ENCODE measurements around the gene CYB5B. TPM values are rescaled to one million over a fixed set of nuclear protein-coding genes. Genes with fewer than 3 reads are reported as not detected.

Gene CYB5B
- polyA plus RNA-seq, 1 donor (not counting 4 experiments of a cell fraction or from before 2014, with no cell fraction given) = 287 TPM

- peaks cover 18% of the 10 kb centered on the region for H3K4me1 ChIP-seq (ENCODE audit: control insufficient read depth, extremely low read depth, insufficient read depth, low read length)
- DNase-seq (ENCODE audit: low read depth, low spot score) = no peak
- no peak overlapping the region for H3K9ac ChIP-seq (ENCODE audit: control insufficient read depth, extremely low read depth, insufficient read depth, low read length)
- H3K9me3 ChIP-seq (ENCODE audit: control insufficient read depth, low read depth, low read length) = no peaks in the 10 kb centered on the region
- dilution Hi-C loops (cut with MboI; ENCODE audit: extremely low pct_ligation_motif_present, low sequenced_read_pairs) = no loop called here
- H3K79me2 ChIP-seq (ENCODE audit: control insufficient read depth, insufficient read depth, low read length) = no peaks in the 10 kb centered on the region
- H3K4me2 ChIP-seq (ENCODE audit: control insufficient read depth, extremely low read depth, insufficient read depth, low read depth, low read length) = no peak overlapping the region
- H2AFZ ChIP-seq (ENCODE audit: control insufficient read depth, low read length) = no peak overlapping the region
- H3K27ac ChIP-seq (ENCODE audit: control insufficient read depth, insufficient read depth, low read length) = no peak overlapping the region
- no peaks in the 10 kb centered on the region for H3K27me3 ChIP-seq (ENCODE audit: control insufficient read depth, extremely low read depth, insufficient read depth, low read length)
- TF ChIP-seq, protein P1, sequence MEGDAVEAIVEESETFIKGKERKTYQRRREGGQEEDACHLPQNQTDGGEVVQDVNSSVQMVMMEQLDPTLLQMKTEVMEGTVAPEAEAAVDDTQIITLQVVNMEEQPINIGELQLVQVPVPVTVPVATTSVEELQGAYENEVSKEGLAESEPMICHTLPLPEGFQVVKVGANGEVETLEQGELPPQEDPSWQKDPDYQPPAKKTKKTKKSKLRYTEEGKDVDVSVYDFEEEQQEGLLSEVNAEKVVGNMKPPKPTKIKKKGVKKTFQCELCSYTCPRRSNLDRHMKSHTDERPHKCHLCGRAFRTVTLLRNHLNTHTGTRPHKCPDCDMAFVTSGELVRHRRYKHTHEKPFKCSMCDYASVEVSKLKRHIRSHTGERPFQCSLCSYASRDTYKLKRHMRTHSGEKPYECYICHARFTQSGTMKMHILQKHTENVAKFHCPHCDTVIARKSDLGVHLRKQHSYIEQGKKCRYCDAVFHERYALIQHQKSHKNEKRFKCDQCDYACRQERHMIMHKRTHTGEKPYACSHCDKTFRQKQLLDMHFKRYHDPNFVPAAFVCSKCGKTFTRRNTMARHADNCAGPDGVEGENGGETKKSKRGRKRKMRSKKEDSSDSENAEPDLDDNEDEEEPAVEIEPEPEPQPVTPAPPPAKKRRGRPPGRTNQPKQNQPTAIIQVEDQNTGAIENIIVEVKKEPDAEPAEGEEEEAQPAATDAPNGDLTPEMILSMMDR (optimal IDR thresholded peaks at IDR 0.05 in 1 of 3, IDR thresholded peaks at IDR 0.05 in 1 of 3, conservative IDR thresholded peaks at IDR 0.05 in 1 of 3; ENCODE audit: extremely low read depth in 1 of 3, insufficient read depth in 2 of 3, low read length in 3 of 3) = no peak
- TF ChIP-seq EZH2 (IDR thresholded peaks at IDR 0.05; ENCODE audit: low read length) = no peak
- no peaks in the 10 kb centered on the region for H3K9me1 ChIP-seq (ENCODE audit: control insufficient read depth, extremely low read depth, insufficient read depth, low read length)
- no peaks in the 10 kb centered on the region for H4K20me1 ChIP-seq (ENCODE audit: control insufficient read depth, extremely low read depth, insufficient read depth, low read length)
- H3K4me3 ChIP-seq (ENCODE audit: control insufficient read depth in 2 of 3, extremely low read depth in 1 of 3, insufficient read depth in 2 of 3, low read depth in 1 of 3, low read length in 3 of 3) = no peak overlapping the region
- H3K36me3 ChIP-seq (ENCODE audit: control insufficient read depth in 2 of 2, extremely low read depth in 1 of 2, insufficient read depth in 2 of 2, low read length in 2 of 2) = no peaks in the 10 kb centered on the region
- FAIRE-seq = no peak
These were observed 30.2 kb upstream of the CYB5B start for GRCh38 chr16:69393898-69394849.

GRCh38 chr16:69395859-69396186 is 28.6 kb upstream of the CYB5B start:
- dilution Hi-C loops (cut with MboI; ENCODE audit: extremely low pct_ligation_motif_present, low sequenced_read_pairs) = no loop called here
- DNase-seq (ENCODE audit: low read depth, low spot score) (no peak), FAIRE-seq (no peak)
- Histone ChIP-seq H3K79me2 (ENCODE audit: control insufficient read depth, insufficient read depth, low read length) (no peaks in the 10 kb centered on the region), H3K27ac (ENCODE audit: control insufficient read depth, insufficient read depth, low read length) (peak overlapping the region; percentile 39), H2AFZ (ENCODE audit: control insufficient read depth, low read length) (no peak overlapping the region), H3K9me1 (ENCODE audit: control insufficient read depth, extremely low read depth, insufficient read depth, low read length) (no peaks in the 10 kb centered on the region), H3K27me3 (ENCODE audit: control insufficient read depth, extremely low read depth, insufficient read depth, low read length) (no peaks in the 10 kb centered on the region), H3K9me3 (ENCODE audit: control insufficient read depth, low read depth, low read length) (no peaks in the 10 kb centered on the region), H3K36me3 (ENCODE audit: control insufficient read depth in 2 of 2, extremely low read depth in 1 of 2, insufficient read depth in 2 of 2, low read length in 2 of 2) (no peaks in the 10 kb centered on the region), H4K20me1 (ENCODE audit: control insufficient read depth, extremely low read depth, insufficient read depth, low read length) (no peaks in the 10 kb centered on the region), H3K9ac (ENCODE audit: control insufficient read depth, extremely low read depth, insufficient read depth, low read length) (peak overlapping the region; percentile 24), H3K4me1 (ENCODE audit: control insufficient read depth, extremely low read depth, insufficient read depth, low read length) (peaks cover 24% of the 10 kb centered on the region), H3K4me2 (ENCODE audit: control insufficient read depth, extremely low read depth, insufficient read depth, low read depth, low read length) (peak overlapping the region; percentile 60), H3K4me3 (ENCODE audit: control insufficient read depth in 2 of 3, extremely low read depth in 1 of 3, insufficient read depth in 2 of 3, low read depth in 1 of 3, low read length in 3 of 3) (no peak overlapping the region)
- TF ChIP-seq, protein P1 (optimal IDR thresholded peaks at IDR 0.05 in 1 of 3, IDR thresholded peaks at IDR 0.05 in 1 of 3, conservative IDR thresholded peaks at IDR 0.05 in 1 of 3; ENCODE audit: extremely low read depth in 1 of 3, insufficient read depth in 2 of 3, low read length in 3 of 3) = no peak
- TF ChIP-seq EZH2 (IDR thresholded peaks at IDR 0.05; ENCODE audit: low read length) = no peak
